ENCODE measurements around the gene RNF217. TPM values are rescaled to one million over a fixed set of nuclear protein-coding genes. Genes with fewer than 3 reads are reported as not detected.

RNF217 gene
- total RNA-seq, 4 donors from 2014 or later, result 6.0 to 24.3 (median 16.0) TPM

DNA sequence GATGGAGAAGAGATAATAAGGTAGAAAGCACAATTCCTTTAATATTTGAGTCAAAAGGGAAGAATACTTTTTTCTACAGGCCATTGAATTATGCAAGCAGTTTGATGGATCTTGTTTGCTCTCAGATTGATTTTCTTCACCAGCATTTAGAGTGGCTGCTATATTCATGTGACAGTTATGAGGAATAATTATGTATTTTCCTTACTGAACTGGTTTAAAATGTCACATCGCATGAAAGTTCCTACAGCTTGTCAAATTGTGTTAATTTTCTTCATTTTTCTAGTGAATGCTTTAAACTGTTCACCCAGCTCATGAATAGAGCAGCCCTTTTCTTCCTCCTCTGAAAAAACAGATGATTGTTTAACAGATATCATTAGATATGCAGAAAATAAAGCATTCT is 153.9 kb downstream of the RNF217 start:
- Histone ChIP-seq H3K36me3 (no peaks in the 10 kb centered on the region), H3K4me3 (no peak overlapping the region), H3K27ac (no peak overlapping the region), H3K4me1 (no peaks in the 10 kb centered on the region), H3K27me3 (no peaks in the 10 kb centered on the region), H3K9me3 (peaks cover 8% of the 10 kb centered on the region in 2 donors)
- in situ Hi-C loops (cut with MboI; ENCODE audit: low pct_ligation_motif_present in 1 of 4, low pct_unique_long_range_greater_than_20kb in 1 of 4, low sequenced_read_pairs in 3 of 4) (loop anchor here in 2 of 4 donors (10.0 kb wide), 2 partner anchors 241 to 251 kb away; no protein-coding TSS in a partner anchor), intact Hi-C loops (cut with DNase I; ENCODE audit: low total_unique reads) (no loop called here)
- DNase-seq, result no peak
- no peak for TF ChIP-seq POLR2A (IDR thresholded peaks at IDR 0.05)
- TF ChIP-seq, protein P1, sequence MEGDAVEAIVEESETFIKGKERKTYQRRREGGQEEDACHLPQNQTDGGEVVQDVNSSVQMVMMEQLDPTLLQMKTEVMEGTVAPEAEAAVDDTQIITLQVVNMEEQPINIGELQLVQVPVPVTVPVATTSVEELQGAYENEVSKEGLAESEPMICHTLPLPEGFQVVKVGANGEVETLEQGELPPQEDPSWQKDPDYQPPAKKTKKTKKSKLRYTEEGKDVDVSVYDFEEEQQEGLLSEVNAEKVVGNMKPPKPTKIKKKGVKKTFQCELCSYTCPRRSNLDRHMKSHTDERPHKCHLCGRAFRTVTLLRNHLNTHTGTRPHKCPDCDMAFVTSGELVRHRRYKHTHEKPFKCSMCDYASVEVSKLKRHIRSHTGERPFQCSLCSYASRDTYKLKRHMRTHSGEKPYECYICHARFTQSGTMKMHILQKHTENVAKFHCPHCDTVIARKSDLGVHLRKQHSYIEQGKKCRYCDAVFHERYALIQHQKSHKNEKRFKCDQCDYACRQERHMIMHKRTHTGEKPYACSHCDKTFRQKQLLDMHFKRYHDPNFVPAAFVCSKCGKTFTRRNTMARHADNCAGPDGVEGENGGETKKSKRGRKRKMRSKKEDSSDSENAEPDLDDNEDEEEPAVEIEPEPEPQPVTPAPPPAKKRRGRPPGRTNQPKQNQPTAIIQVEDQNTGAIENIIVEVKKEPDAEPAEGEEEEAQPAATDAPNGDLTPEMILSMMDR (IDR thresholded peaks at IDR 0.05), result no peak
- no peak for TF ChIP-seq POLR2AphosphoS5 (IDR thresholded peaks at IDR 0.05)
- TF ChIP-seq EP300 (IDR thresholded peaks at IDR 0.05; ENCODE audit: low read depth), result no peak
- WGBS, 2 donors (ENCODE audit: low coverage in 1 of 2), result 90 to 100% methylated on average over 1 of the region's 1 CpG

DNA sequence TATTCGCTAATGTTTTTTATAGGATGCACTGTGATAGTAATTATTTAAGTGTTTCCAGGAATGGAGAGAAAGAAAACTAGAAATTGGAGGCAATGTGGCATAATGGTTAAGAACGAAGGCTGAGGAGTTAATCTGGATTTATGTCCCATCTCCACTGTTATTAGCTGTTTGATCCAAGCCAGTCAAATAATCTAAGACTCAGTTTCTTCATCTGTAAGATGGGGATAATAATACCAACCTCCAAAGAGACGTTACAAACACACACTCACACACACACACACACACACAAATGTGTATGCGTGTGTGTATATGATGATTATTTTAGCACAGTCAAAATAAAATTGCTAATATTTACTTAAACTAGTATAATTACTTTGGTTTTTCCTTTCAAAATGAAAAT is 154.5 kb downstream of the RNF217 start:
- in situ Hi-C loops (cut with MboI; ENCODE audit: low pct_ligation_motif_present in 1 of 4, low pct_unique_long_range_greater_than_20kb in 1 of 4, low sequenced_read_pairs in 3 of 4), result loop anchor here in 2 of 4 donors (10.0 kb wide), 2 partner anchors 242 to 252 kb away; no protein-coding TSS in a partner anchor
- 81 to 82% methylated on average over 4 of the region's 4 CpGs for whole genome bisulfite sequencing, 2 donors (ENCODE audit: low coverage in 1 of 2)
- Histone ChIP-seq H3K36me3 (no peaks in the 10 kb centered on the region), H3K4me3 (no peak overlapping the region), H3K27ac (no peak overlapping the region), H3K27me3 (no peaks in the 10 kb centered on the region), H3K4me1 (no peaks in the 10 kb centered on the region), H3K9me3 (peaks cover 4% of the 10 kb centered on the region in 2 donors)
- TF ChIP-seq, protein P1 (IDR thresholded peaks at IDR 0.05), result no peak
- TF ChIP-seq EP300 (IDR thresholded peaks at IDR 0.05; ENCODE audit: low read depth) (no peak), POLR2AphosphoS5 (IDR thresholded peaks at IDR 0.05) (no peak), POLR2A (IDR thresholded peaks at IDR 0.05) (no peak)
- intact Hi-C loops (cut with DNase I; ENCODE audit: low total_unique reads), result no loop called here
- no peak for DNase-seq

DNA sequence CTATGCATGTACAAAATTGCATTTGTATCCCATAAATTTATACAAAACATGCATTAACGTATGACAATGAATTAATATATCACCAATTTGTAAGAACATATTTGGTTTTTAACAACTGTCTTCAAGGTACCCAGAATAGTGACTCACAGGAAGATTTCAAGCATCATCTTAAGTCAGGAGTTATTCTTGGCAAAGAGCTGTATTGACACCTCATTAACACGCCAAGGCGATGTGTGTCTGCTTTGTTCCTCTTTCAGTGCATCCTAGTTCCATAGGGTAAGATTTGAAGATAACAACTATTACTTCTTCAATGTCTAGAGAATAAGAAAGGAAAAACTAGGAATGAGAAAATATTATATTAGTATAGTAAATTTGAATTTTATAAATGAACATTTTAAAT is 155.6 kb downstream of the RNF217 start:
- in situ Hi-C loops (cut with MboI; ENCODE audit: low pct_ligation_motif_present in 1 of 4, low pct_unique_long_range_greater_than_20kb in 1 of 4, low sequenced_read_pairs in 3 of 4), result loop anchor here in 2 of 4 donors (10.0 kb wide), 2 partner anchors 243 to 253 kb away; no protein-coding TSS in a partner anchor
- WGBS, 2 donors (ENCODE audit: low coverage in 1 of 2), result 84 to 85% methylated on average over 3 of the region's 3 CpGs
- Histone ChIP-seq H3K4me3 (no peak overlapping the region), H3K27me3 (no peaks in the 10 kb centered on the region), H3K27ac (no peak overlapping the region), H3K36me3 (no peaks in the 10 kb centered on the region), H3K4me1 (no peaks in the 10 kb centered on the region), H3K9me3 (no peaks in the 10 kb centered on the region)
- intact Hi-C loops (cut with DNase I; ENCODE audit: low total_unique reads), result no loop called here
- DNase-seq, result no peak
- TF ChIP-seq, protein P1 (IDR thresholded peaks at IDR 0.05), result no peak
- TF ChIP-seq EP300 (IDR thresholded peaks at IDR 0.05; ENCODE audit: low read depth) (no peak), POLR2AphosphoS5 (IDR thresholded peaks at IDR 0.05) (no peak), POLR2A (IDR thresholded peaks at IDR 0.05) (no peak)

DNA sequence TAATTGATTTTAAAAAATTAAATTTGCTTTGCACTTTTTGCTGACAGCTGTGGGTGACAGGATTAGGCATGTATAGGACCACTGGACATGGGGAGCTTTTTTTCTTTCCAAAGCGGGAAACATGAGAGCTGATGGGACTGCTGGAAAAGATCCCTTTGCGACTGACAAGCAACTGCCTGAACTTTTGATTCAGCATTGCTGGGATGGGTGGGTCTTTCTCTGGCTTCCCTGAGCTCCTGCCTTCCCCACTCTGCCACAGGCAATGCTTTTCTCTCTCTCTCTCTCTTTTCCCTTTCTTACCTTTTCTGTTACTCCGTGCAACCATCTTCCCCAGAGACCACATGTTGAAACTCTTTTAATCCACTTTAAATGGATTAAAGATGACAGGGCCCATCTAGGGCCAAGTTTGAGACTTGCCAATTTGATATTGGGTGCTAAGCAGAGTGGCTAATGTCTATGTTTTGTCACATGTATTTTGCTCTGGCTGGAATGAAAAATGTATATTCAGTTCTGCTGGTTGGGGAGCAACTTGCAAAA is 157.9 kb downstream of the RNF217 start:
- intact Hi-C loops (cut with DNase I; ENCODE audit: low total_unique reads) (loop anchor here (5.0 kb wide), 1 partner anchor 253 kb away; no protein-coding TSS in a partner anchor), in situ Hi-C loops (cut with MboI; ENCODE audit: low pct_ligation_motif_present in 1 of 4, low pct_unique_long_range_greater_than_20kb in 1 of 4, low sequenced_read_pairs in 3 of 4) (no loop called here)
- TF ChIP-seq POLR2A (IDR thresholded peaks at IDR 0.05) (no peak), EP300 (IDR thresholded peaks at IDR 0.05; ENCODE audit: low read depth) (no peak), POLR2AphosphoS5 (IDR thresholded peaks at IDR 0.05) (no peak)
- TF ChIP-seq, protein P1 (IDR thresholded peaks at IDR 0.05), result no peak
- no peak overlapping the region for H3K4me3 ChIP-seq
- H3K27me3 ChIP-seq, result no peaks in the 10 kb centered on the region
- 80 to 85% methylated on average over 2 to 3 of the region's 3 CpGs for WGBS, 2 donors (ENCODE audit: low coverage in 1 of 2)
- no peaks in the 10 kb centered on the region for H3K36me3 ChIP-seq
- no peak for DNase-seq
- H3K4me1 ChIP-seq, result no peaks in the 10 kb centered on the region
- no peaks in the 10 kb centered on the region for H3K9me3 ChIP-seq
- H3K27ac ChIP-seq, result no peak overlapping the region

Measured in transverse colon (tissue), 4 donors.